NB4 (cell line): ENCODE results near the gene KIAA1328.

Experiments
- DNase-seq: peaks from one replicate; pipeline ENCODE4 v3.0.0; 2010; ENCODE audit warnings: low read depth
- H3K4me3 ChIP-seq: one replicate; pipeline ENCODE4 v1.5.1; 2011; ENCODE audit warnings: mild to moderate bottlenecking, low read depth, low read length, moderate library complexity
- MYC ChIP-seq: IDR thresholded peaks from 2 replicates; pipeline ENCODE4 v1.6.1; 2011; ENCODE audit warnings: low read depth, low read length
- POLR2A ChIP-seq: IDR thresholded peaks from 2 replicates; pipeline ENCODE4 v1.6.1; 2011; ENCODE audit warnings: mild to moderate bottlenecking; ENCODE audit not compliant: insufficient read length; ENCODE audit errors: extremely low read depth
- TF ChIP-seq, protein P1 (sequence below): IDR thresholded peaks from 2 replicates; pipeline ENCODE4 v1.6.1; 2011; ENCODE audit warnings: low read depth, low read length
- TF ChIP-seq, protein P2 (sequence below): IDR thresholded peaks from one replicate; pipeline ENCODE4 v1.5.1; 2012; ENCODE audit warnings: low read depth, low read length

The KIAA1328 gene

DNA sequence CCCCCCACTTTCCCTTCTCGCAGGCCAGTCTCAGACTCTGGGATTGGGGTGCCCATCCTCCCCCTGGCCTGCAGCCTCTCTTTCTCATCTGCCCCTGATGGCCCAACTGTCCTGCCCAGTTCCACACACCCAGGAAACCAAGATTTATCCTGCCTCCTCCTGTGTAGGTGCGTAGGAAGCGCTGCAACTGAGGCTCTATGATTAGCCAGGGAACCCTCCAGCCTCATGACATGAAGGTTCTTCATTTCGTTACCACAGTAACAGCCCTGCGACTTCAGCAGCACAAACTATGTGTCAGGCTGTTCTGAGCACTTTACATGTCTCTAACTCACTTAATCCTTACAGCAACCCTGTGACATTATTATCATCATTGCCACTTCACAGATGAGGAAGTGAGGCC lies 430.8 kb downstream of the KIAA1328 start:
- TF ChIP-seq, protein P1, sequence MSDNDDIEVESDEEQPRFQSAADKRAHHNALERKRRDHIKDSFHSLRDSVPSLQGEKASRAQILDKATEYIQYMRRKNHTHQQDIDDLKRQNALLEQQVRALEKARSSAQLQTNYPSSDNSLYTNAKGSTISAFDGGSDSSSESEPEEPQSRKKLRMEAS = no peak
- TF ChIP-seq POLR2A = no peak
- TF ChIP-seq, protein P2, sequence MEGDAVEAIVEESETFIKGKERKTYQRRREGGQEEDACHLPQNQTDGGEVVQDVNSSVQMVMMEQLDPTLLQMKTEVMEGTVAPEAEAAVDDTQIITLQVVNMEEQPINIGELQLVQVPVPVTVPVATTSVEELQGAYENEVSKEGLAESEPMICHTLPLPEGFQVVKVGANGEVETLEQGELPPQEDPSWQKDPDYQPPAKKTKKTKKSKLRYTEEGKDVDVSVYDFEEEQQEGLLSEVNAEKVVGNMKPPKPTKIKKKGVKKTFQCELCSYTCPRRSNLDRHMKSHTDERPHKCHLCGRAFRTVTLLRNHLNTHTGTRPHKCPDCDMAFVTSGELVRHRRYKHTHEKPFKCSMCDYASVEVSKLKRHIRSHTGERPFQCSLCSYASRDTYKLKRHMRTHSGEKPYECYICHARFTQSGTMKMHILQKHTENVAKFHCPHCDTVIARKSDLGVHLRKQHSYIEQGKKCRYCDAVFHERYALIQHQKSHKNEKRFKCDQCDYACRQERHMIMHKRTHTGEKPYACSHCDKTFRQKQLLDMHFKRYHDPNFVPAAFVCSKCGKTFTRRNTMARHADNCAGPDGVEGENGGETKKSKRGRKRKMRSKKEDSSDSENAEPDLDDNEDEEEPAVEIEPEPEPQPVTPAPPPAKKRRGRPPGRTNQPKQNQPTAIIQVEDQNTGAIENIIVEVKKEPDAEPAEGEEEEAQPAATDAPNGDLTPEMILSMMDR = no peak
- DNase-seq = no peak

GRCh38 chr18:37260367-37261093 lies 431.6 kb downstream of the KIAA1328 start:
- no peak for DNase-seq
- TF ChIP-seq, protein P1 = no peak
- no peak for TF ChIP-seq MYC
- no peak for TF ChIP-seq POLR2A
- TF ChIP-seq, protein P2 = no peak
- no peak overlapping the region for H3K4me3 ChIP-seq

More for the DNA sequence above, 430.8 kb downstream of the KIAA1328 start:
- no peak overlapping the region for H3K4me3 ChIP-seq

DNA sequence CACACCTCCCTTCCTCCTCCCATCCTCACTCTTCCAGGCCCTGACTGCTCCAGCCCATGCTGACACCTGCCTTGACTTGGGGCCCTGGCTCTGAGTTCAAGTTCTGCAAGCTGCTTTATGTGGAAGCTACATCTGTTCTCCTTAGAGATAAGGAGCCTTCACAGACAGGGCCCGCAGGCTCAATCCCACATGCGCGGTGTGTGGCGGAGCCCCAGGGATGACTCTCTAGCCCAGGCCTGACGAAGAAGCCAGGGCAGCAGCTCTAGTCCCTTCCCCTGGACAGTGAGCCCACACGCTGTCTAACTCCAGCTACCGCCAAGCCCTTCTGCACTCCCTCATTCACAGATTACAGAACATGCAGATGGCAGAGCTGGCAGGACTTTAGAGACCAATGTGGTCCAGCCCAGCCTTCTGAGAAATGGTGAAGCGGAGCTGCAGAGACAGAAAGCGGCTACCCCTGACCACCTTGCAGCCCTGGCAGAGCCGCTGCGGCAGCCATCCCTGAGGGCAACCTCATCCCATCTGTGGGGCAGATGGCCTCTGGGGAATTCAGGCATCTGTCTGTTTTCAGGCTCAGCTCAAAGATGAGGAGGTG lies 432.4 kb downstream of the KIAA1328 start:
- TF ChIP-seq MYC = no peak
- TF ChIP-seq, protein P1 = no peak
- TF ChIP-seq, protein P2 = no peak
- no peak for TF ChIP-seq POLR2A
- no peak for DNase-seq
- no peak overlapping the region for H3K4me3 ChIP-seq

- no peak overlapping the region for H3K4me3 ChIP-seq
- TF ChIP-seq POLR2A = no peak
- TF ChIP-seq, protein P2 = no peak
- TF ChIP-seq MYC = no peak
- TF ChIP-seq, protein P1 = no peak
- DNase-seq = no peak
These were observed 433.1 kb downstream of the KIAA1328 start for GRCh38 chr18:37261988-37262387.

DNA sequence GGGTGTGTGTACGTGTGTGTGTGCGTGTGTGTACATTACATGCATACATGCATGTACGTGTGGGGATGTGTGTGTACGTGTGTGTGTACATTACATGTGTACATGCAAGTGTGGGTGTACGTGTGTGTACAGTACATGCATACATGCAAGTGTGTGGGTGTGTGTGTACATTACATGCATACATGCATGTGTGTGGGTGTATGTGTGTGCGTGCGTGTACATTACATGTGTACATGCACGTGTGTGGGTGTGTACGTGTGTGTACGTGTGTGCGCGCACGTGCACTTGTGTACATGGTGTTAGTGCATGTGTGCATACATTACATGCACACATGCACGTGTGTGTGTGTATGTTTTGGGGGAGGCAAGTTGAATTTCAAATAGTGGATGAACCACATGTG lies 436.0 kb downstream of the KIAA1328 start:
- H3K4me3 ChIP-seq = no peak overlapping the region
- no peak for DNase-seq
- TF ChIP-seq, protein P2 = no peak
- TF ChIP-seq MYC = no peak
- TF ChIP-seq POLR2A = no peak
- TF ChIP-seq, protein P1 = no peak
